ENCODE results near the gene HOXB6. TPM values are rescaled to one million over a fixed set of nuclear protein-coding genes. Genes with fewer than 3 reads are reported as not detected.

HOXB6 gene
- total RNA-seq, 1 experiment from 2014 or later, result not detected

DNA sequence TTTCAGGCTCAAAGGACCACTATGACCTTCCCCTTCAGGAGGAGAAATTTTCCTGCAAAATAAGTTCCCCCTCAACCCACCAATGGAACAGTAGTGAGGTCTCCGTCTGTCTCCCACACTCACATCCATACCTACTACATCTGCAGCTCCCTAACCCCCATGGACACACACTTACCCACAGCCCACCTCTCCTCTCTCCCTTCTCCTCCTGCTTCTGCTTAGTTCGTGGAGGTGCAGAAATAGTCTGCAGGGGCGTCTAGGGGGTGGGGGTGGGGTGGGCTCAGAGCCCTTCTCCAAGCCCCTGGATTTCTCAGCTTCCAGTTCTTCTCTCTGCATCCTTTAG, 35.6 kb downstream of the HOXB6 start:
- H3K36me3 ChIP-seq (replicated peaks; ENCODE audit: control insufficient read depth, insufficient read depth, low read length), result no peaks in the 10 kb centered on the region
- H3K4me3 ChIP-seq (ENCODE audit: insufficient read depth, low read depth, low read length), result no peak overlapping the region
- peaks cover 99% of the 10 kb centered on the region for H3K27me3 ChIP-seq (ENCODE audit: control insufficient read depth, insufficient read depth, low read length)
- no peak for DNase-seq

DNA sequence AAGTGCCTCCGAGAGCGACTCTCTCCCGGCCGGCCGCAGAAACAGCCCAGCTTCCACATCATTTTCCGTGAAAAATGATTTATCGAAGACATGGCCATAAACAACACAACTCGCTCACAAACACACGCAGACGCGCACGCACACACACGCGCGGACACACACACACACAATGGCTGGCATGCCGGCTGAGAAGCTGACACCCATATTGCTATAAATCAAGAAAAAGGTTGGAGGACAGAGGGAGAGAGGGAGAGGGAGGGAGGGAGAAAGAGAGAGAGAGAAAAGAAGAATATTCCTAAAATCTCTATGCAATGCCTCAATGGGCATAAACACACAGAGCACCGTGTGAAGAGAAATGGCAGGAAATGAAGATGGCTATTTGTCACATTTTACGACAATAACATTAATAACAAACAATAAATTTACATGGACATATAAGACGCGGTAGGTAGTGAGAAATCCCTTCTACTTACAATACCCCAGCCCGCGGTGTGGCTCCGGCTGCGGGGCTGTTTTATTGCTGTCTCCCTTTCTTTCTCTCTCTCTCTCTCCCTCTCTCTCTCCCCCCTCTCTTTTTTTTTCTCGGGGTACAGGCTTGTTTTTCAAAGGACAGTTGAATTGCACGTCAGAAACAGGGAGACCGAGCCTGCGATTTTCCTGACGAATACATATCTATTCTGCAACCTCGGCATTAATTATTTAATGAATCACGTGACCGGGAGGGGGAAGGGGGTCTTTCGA, 36.1 kb downstream of the HOXB6 start:
- Histone ChIP-seq H3K36me3 (replicated peaks; ENCODE audit: control insufficient read depth, insufficient read depth, low read length) (no peaks in the 10 kb centered on the region), H3K27me3 (ENCODE audit: control insufficient read depth, insufficient read depth, low read length) (peaks cover 99% of the 10 kb centered on the region), H3K4me3 (ENCODE audit: insufficient read depth, low read depth, low read length) (no peak overlapping the region)
- DNase-seq, result no peak

DNA sequence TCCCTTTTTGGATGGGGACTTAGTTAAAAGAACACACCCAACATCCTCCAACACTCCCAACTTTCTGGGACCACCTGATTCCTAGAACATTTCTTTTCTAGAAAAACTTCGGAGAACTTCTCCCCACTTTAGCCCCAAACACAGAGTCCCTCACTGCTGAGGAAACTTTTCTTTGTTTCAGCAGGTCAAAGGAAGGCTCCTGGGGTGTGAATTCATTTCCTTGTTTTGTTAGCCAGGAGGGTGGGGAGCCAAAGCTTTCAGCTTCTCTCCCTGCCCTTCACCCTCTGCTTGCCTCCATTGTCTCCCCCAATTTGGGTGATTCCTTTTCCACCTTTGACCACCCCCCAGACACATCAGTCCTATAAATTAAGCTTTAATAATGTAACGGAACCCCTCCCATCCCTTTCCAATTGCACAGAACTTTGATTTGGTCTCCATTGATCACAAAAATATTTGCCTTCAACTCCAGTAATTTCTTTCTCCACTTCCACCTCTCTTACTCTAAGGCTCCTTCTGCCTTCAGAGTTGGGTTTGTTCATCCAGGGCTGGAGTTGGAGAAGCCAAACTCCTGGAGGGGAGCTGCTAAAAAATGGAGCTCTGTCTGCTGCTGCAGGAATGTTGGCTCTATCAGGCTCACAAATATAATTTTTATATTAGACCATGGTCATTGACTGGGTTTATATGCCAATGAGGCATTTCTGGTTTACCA, 37.0 kb downstream of the HOXB6 start:
- DNase-seq, result no peak
- Histone ChIP-seq H3K27me3 (ENCODE audit: control insufficient read depth, insufficient read depth, low read length) (peaks cover 99% of the 10 kb centered on the region), H3K36me3 (replicated peaks; ENCODE audit: control insufficient read depth, insufficient read depth, low read length) (no peaks in the 10 kb centered on the region), H3K4me3 (ENCODE audit: insufficient read depth, low read depth, low read length) (no peak overlapping the region)

DNA sequence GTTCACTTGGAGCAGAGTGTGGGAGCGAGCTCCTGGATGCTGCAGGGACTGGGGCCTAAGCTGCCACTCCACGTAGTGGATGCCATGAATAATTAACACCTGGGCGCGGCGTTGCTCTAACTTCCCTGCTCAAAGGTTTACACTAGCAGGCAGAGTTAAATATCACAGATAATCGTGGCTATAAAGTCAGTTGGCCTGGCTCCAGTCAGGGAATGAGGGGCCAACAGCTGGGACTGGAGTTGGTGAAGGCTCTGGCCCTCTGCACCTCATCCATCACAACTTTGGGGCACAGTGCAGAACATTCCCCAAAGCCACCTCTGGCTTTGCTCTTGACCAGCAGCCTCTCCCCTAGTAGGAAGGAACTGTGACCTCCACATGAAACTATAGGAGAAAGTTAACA, 37.6 kb downstream of the HOXB6 start:
- Histone ChIP-seq H3K27me3 (ENCODE audit: control insufficient read depth, insufficient read depth, low read length) (peaks cover 99% of the 10 kb centered on the region), H3K4me3 (ENCODE audit: insufficient read depth, low read depth, low read length) (no peak overlapping the region), H3K36me3 (replicated peaks; ENCODE audit: control insufficient read depth, insufficient read depth, low read length) (no peaks in the 10 kb centered on the region)
- DNase-seq, result no peak

DNA sequence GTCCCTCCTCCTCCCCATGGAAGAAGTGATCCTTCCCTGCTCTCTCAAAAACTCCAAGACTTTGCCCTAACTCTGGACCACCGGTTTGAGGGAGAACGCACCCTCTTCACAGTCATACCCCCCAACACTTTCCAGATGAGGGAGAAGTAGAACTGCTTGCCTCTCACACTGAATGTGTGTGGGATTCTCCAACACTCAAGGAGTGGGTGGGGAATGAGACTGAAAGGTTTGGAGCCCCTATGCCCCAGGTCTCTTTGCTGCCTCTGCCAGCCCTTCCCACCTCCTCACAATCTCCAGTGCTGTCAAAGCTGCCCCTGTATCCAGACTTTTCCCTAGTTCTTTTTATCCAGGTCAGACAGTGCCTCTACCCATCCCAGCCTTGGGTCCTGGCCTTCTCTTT, 38.1 kb downstream of the HOXB6 start:
- H3K4me3 ChIP-seq (ENCODE audit: insufficient read depth, low read depth, low read length), result no peak overlapping the region
- H3K36me3 ChIP-seq (replicated peaks; ENCODE audit: control insufficient read depth, insufficient read depth, low read length), result no peaks in the 10 kb centered on the region
- no peak for DNase-seq
- H3K27me3 ChIP-seq (ENCODE audit: control insufficient read depth, insufficient read depth, low read length), result peaks cover 99% of the 10 kb centered on the region

DNA sequence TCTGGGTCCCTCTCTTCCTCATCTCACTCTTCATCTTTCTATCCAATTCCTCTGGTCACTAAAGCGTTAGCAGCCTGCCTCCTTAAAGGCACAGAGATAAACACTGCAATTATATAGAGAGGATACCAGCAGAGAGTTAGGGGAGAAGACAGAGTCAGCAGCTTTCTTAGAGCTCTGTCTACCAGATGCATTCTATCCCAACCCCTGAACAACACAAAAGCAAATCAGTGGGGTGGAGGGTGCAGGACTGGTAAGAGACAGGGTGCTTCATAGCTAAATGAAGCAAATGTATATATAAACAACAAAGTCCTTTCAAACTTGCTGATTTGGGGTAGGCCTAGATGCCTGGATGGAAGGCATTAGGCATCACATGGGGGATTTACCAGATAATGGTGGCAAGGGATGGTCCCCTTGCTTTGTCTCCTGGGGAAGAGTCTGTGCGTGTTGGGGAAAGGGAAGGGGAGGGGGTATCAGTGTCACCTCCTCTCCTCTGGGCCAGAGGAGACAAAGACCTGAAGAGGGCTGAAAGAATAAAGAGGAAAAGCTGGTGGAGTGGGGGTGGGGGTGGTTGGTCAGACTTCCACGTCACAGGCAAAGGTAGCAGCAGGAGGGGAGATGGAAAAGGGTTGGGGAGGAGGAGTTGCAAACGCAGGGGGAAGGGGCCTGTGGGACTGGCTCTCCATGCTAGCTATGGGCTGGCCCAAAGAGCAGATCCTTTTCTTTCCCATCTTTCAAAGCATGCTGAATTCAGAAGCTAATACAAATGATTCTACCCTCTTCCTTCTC, 38.7 kb downstream of the HOXB6 start:
- H3K4me3 ChIP-seq (ENCODE audit: insufficient read depth, low read depth, low read length), result no peak overlapping the region
- H3K36me3 ChIP-seq (replicated peaks; ENCODE audit: control insufficient read depth, insufficient read depth, low read length), result no peaks in the 10 kb centered on the region
- no peak for DNase-seq
- H3K27me3 ChIP-seq (ENCODE audit: control insufficient read depth, insufficient read depth, low read length), result peaks cover 99% of the 10 kb centered on the region

DNA sequence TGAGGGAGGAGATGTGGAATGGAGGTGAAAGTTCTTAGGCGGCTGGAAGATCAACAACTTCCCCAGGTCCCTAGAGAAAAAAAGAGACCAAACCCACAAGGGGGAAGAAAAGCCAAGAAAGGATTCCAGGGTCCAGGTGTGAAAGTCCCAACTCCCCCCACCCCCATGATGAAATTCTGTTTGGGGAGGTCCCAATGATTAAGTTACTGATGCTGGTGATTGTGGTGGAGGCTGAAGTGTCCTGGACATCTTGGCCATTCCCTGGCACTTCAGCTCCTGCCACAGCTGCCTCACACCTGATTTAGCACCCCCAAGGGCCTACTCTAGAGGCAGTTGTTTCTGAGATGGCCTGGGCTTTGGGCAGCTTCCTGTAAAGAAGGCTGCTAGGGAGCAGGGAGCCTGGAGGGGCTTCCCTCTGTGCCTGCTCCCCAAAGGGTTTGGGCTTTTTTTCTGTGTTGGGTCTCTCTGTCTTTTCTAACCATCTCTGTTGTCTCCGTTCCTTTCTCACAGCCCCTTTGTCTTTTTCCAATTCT, 39.7 kb downstream of the HOXB6 start:
- DNase-seq, result no peak
- peaks cover 99% of the 10 kb centered on the region for H3K27me3 ChIP-seq (ENCODE audit: control insufficient read depth, insufficient read depth, low read length)
- H3K36me3 ChIP-seq (replicated peaks; ENCODE audit: control insufficient read depth, insufficient read depth, low read length), result no peaks in the 10 kb centered on the region
- H3K4me3 ChIP-seq (ENCODE audit: insufficient read depth, low read depth, low read length), result no peak overlapping the region; the same call in 1 of the 2 replicates

DNA sequence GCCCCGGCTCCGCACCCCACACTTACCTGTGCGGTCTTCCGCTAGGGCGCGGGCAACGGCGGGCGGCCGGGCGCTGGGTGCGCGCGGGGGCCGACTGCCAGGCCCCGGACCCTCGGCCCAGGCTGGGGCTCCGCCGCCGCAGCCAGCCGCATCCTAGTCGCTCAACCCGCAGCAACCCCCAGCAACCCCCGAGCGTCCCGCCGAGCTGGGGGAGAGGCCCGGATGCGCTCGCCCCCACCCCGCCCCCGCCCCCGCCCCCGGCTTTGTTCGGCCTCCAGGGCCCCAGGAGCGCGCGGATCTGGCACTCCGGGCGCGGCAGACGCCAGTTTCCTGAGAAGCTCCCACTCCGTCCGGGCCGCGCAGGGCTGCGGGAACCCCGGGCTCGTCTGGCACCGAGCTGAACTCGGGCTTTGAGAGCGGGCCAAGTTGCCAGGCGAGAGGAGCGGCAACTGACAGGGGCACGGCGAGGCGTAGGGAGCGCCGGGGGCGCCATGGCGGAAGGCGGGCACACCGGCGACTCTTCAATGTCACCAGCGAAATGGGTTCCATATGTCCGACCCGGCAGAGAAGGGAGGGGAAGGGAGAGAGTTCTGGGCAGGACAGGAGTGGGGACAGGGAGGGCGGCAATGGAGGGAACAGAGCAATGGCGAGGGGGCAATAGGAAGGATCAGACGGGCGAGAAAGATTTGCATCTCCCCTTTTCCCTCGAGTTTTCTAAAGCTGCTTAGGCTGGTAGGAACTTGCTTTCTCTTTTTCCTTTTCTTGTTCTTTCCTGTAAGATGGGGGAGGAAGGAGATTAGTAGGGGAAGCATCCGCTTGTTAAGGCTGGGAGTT, 40.4 kb downstream of the HOXB6 start:
- no peaks in the 10 kb centered on the region for H3K36me3 ChIP-seq (replicated peaks; ENCODE audit: control insufficient read depth, insufficient read depth, low read length)
- peak overlapping the region; percentile 40 for H3K4me3 ChIP-seq (ENCODE audit: insufficient read depth, low read depth, low read length)
- H3K27me3 ChIP-seq (ENCODE audit: control insufficient read depth, insufficient read depth, low read length), result peaks cover 99% of the 10 kb centered on the region
- peak; percentile 89 for DNase-seq

DNA sequence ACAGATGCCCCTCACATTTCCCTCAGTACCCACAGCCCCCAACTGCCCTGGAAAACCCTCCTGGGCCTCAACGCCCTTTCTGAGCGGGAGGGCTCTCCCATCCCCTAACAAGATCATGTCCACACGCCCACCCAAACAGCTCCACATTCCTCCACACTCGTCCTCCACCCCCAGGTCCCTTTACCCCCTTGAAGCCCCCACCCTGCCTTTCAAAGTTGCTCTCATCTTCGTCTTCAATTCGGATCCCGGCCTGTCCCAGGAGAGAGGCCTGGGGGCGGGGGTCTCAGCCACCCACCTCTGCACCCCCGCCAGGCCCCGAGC, 41.0 kb downstream of the HOXB6 start:
- H3K4me3 ChIP-seq (ENCODE audit: insufficient read depth, low read depth, low read length), result peak overlapping the region; percentile 2; the same call in 1 of the 2 replicates
- H3K27me3 ChIP-seq (ENCODE audit: control insufficient read depth, insufficient read depth, low read length), result peaks cover 99% of the 10 kb centered on the region

DNA sequence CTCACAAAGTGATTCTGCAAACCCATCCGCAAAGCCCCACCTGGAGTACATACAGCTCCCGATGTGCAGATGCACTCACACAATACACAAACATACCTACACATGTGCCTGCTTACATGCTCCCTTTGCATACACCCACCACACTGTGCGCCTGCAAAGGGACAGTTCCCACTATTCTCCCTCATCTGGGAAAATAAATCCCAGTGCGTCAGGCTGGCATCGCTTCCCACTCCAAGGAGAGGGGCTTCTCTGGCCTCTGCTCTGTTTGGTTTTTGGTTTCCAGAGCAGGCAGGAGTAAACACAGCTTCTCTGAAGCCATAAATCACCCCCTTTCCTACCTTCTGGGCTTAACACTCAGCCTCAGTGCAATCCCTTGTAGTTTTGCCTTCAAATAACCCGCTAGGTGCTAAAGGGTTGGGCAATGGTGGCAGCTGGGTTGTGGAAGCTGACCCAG, 41.4 kb downstream of the HOXB6 start:
- peak overlapping the region; percentile 2; the same call in 1 of the 2 replicates for H3K4me3 ChIP-seq (ENCODE audit: insufficient read depth, low read depth, low read length)
- no peaks in the 10 kb centered on the region for H3K36me3 ChIP-seq (replicated peaks; ENCODE audit: control insufficient read depth, insufficient read depth, low read length)
- peaks cover 99% of the 10 kb centered on the region for H3K27me3 ChIP-seq (ENCODE audit: control insufficient read depth, insufficient read depth, low read length)
- peak; percentile 47 for DNase-seq

More for the DNA sequence above, 41.0 kb downstream of the HOXB6 start:
- DNase-seq, result no peak
- H3K36me3 ChIP-seq (replicated peaks; ENCODE audit: control insufficient read depth, insufficient read depth, low read length), result no peaks in the 10 kb centered on the region

DNA sequence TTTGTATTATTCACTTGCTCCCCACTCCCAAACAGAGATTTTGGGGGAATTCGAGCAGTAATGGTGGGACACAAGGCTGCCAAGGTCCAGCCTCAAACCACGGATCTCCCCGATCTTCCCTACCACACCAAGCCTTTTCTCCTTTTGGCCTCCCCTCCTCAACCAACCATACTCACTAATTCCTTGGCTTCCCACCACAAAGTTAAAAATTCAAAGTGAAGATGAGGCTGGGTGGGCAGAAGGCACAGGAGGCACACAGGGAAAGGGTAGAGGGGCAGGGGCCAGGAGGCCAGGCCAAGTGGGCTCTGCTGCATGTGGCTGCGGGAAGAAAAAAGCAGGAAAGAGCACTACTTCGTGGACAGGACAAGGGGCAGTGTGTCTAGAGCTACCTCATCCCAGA, 41.9 kb downstream of the HOXB6 start:
- no peak for DNase-seq
- H3K27me3 ChIP-seq (ENCODE audit: control insufficient read depth, insufficient read depth, low read length), result peaks cover 99% of the 10 kb centered on the region
- no peaks in the 10 kb centered on the region for H3K36me3 ChIP-seq (replicated peaks; ENCODE audit: control insufficient read depth, insufficient read depth, low read length)
- no peak overlapping the region; the same call in 1 of the 2 replicates for H3K4me3 ChIP-seq (ENCODE audit: insufficient read depth, low read depth, low read length)

DNA sequence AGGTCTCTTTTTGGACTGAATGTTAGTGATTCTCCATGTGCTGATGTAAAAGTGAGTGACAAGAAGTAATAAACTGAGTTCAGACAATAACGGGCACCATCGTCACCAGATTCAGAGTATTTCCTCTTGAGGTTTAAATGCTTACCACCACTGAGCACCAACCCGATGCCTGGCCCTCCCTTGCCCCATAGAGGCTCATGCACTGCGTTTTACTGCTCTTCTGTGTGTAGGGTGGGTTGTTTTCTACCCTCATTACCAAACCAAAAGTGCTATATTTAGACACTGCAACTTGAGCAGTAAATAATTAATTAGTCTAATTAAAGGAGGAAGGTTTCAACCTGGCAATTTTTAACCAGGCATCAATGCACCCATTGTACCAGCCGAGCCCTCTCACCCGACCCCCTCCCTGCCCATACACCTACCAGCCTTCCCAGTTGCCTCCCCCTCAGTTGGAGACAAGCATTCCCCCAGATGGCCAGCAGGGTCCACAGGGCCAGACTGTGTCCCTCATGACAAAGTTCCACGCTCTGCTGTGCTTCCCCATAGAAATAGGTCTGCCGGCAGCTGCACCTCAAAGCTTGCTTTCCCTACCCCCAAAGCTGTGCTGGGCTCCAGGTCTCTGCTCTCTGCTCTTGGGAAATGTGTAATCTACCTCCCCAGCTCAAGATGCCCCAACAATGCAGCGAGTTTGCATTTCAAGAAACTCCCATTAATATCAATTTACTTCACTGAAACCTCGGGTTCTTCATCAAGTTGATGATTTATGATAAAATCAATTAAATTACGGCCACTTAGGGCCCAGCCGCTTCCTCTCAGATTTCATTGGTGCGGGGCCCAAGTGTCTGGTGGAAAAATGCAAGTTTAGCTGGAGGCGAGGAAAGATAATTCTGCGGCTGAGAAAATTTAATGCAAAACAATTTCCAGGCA, 42.6 kb downstream of the HOXB6 start:
- H3K4me3 ChIP-seq (ENCODE audit: insufficient read depth, low read depth, low read length), result no peak overlapping the region
- H3K36me3 ChIP-seq (replicated peaks; ENCODE audit: control insufficient read depth, insufficient read depth, low read length), result no peaks in the 10 kb centered on the region
- peaks cover 99% of the 10 kb centered on the region for H3K27me3 ChIP-seq (ENCODE audit: control insufficient read depth, insufficient read depth, low read length)
- DNase-seq, result peak; percentile 64

Measured in H7 (cell line).